Left lung (tissue), 10 donors: ENCODE data around the gene CRYGN. TPM values are rescaled to one million over a fixed set of nuclear protein-coding genes. Genes with fewer than 3 reads are reported as not detected.

ENCODE experiments used
- ATAC-seq: fragments of 200-7000 bp; cut with Tn5 transposase; one replicate; pipeline ENCODE4 v1.9.1; 2020; ENCODE audit warnings: moderate library complexity
- DNase-seq, 4 donors: peaks; one replicate each; pipeline ENCODE4 v3.0.0-alpha.2; 2013 to 2020
- H3K27ac ChIP-seq, 2 donors: fragments of 200-600 bp; sonication (generic) in 1 of 2; one replicate each; pipeline versions ENCODE4 v1.5.0 to v1.8.0; 2020 to 2021
- H3K27me3 ChIP-seq, 2 donors: fragments of 200-600 bp; sonication (generic) in 1 of 2; one replicate each; pipeline versions ENCODE4 v1.5.0 to v1.8.0; 2020 to 2021
- H3K36me3 ChIP-seq, 2 donors: fragments of 200-600 bp; sonication (generic) in 1 of 2; one replicate each; pipeline versions ENCODE4 v1.5.0 to v1.8.0; 2020 to 2021
- H3K4me1 ChIP-seq, 2 donors: fragments of 200-600 bp; one replicate each; pipeline ENCODE4 v1.8.0; 2021
- H3K4me3 ChIP-seq, 2 donors: fragments of 200-600 bp; sonication (generic) in 1 of 2; one replicate each; pipeline versions ENCODE4 v1.5.0 to v1.8.0; 2020 to 2021; ENCODE audit warnings: mild to moderate bottlenecking in 1 of 2
- H3K9me3 ChIP-seq, 2 donors: fragments of 200-600 bp; sonication (generic) in 1 of 2; one replicate each; pipeline versions ENCODE4 v1.5.0 to v1.8.0; 2020 to 2021
- intact Hi-C, 2 donors: fragments of 100-400 bp; cut with DNase I; formaldehyde crosslinking; loops; one replicate each; pipeline versions ENCODE4 v1.11.2 to v1.14.2; 2022
- microRNA-seq, 2 donors: library from miRNA; unstranded; fragments of <30 nt; microRNA quantifications; one replicate each; pipeline ENCODE4, GENCODE V29; 2019
- polyA plus RNA-seq, 6 donors: library from polyadenylated mRNA; unstranded; fragments of 120-200 nt; gene quantifications; one replicate each; pipeline ENCODE4 v1.2.1, GENCODE V29; 2013; ENCODE audit not compliant: insufficient read length in 6 of 6
- total RNA-seq, 2 donors: library from RNA; stranded (reverse); fragmentation: NEBNext Ultra II Directional; extraction: Animal tissue kit (Norgen Biotek cat#: 25700); gene quantifications; one replicate each; pipeline ENCODE4 v1.2.1, GENCODE V29; 2021
- TF ChIP-seq, protein P1 (sequence below), 2 donors: fragments of 200-600 bp; sonication (generic) in 1 of 2; IDR thresholded peaks; one replicate each; pipeline versions ENCODE4 v1.5.0 to v1.8.0; 2021; ENCODE audit warnings: antibody characterized with exemption in 2 of 2
- donor health status: DM: no; HTN: yes; CAD: no.
- donor health status: DM: no; HTN: no; CAD: no.

CRYGN gene
- total and polyA plus RNA-seq, 8 donors: 0.34 to 0.75 (median 0.56) TPM; not detected in 2

DNA sequence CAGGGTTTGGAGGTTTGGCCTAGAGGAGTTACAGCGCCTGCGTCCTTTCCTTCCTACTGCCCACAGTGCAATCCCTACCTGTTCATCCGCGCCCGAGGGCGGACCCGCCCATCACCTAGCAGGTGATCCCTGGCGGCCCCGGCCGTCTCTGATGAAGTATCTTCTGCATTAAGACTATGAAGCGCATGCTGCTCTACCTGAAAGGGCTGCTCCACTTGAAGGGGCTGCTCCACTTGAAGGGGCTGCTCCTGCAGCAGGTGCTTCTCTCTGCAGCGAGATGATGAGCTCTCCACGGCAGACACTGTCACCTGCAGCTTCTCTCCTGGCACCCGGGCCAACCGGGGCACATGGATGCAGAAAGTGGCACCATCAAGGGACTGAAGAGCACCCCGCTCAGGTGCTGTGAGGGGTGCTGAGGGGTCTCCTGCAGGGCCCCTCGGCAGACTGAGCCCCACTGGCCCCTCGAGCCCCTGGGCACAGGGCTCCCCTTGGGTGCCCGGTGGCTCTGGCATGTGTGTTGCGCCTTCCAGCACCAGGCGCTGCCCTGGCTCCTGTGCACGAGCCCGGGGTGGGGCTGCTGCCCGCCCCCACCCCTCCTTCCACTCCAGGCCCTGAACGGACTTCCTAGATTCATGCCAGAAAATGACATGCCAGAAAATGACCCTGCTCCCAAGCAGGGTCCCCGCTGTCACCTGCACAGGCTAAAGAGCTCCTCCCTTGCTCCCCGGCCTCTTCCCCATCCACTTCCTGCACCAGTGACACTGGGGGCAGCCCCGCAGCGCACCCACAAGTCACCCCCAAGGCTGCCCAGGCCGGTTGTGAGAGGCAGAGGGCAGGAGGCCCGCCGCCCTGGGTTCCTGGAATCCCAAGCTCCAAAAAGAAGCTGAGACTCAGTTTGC is 59.5 kb downstream of the CRYGN start:
- peaks cover 0 to 47% of the 10 kb centered on the region in 2 donors for H3K36me3 ChIP-seq
- no peaks in the 10 kb centered on the region for H3K9me3 ChIP-seq
- intact Hi-C loops: no loop called here
- TF ChIP-seq, protein P1, sequence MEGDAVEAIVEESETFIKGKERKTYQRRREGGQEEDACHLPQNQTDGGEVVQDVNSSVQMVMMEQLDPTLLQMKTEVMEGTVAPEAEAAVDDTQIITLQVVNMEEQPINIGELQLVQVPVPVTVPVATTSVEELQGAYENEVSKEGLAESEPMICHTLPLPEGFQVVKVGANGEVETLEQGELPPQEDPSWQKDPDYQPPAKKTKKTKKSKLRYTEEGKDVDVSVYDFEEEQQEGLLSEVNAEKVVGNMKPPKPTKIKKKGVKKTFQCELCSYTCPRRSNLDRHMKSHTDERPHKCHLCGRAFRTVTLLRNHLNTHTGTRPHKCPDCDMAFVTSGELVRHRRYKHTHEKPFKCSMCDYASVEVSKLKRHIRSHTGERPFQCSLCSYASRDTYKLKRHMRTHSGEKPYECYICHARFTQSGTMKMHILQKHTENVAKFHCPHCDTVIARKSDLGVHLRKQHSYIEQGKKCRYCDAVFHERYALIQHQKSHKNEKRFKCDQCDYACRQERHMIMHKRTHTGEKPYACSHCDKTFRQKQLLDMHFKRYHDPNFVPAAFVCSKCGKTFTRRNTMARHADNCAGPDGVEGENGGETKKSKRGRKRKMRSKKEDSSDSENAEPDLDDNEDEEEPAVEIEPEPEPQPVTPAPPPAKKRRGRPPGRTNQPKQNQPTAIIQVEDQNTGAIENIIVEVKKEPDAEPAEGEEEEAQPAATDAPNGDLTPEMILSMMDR (IDR thresholded peaks at IDR 0.05): no peak
- no peak overlapping the region for H3K4me3 ChIP-seq
- no peak overlapping the region for H3K27ac ChIP-seq
- H3K4me1 ChIP-seq: peaks cover 0 to 15% of the 10 kb centered on the region in 2 donors
- ATAC-seq (no peak), DNase-seq (peak in 1 of 4 donors; percentile 76)
- peaks cover 19 to 50% of the 10 kb centered on the region in 2 donors for H3K27me3 ChIP-seq

DNA sequence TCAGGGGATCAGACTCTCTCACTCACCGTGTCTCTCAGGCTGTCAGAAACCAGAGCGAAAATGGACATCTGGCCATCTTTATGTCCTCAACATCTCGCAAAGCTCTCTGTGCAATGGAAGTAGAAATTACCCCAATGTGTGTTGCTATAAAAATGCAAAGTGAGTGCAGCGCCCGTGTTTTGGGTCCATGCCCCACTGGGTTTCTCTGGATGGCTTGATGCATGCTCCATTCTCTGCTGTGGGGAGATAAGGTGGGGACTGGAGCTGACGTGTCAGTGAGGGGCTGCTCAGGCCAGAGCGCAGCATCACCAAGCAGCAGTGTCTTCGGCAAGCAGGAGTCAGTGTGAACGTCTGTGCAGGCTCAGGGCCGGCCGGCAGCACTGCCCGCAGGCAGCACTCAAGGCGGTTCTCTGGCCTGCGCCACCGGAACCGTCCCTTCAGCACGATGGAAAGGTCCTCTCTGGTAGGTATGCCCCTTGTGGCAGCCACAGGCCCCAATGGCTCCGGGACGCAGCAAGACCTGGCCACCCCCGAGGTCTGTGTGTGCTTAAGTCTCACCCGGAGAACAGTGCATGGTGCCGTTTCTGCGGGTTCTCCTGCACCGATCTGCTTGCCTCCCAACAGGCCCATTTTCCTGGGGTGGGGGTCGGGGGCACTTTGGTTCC is 60.3 kb downstream of the CRYGN start:
- DNase-seq (peak in 1 of 4 donors; percentile 72), ATAC-seq (no peak)
- intact Hi-C loops: loop anchor here in 1 of 2 donors (10.0 kb wide), 1 partner anchor 385 kb away; no protein-coding TSS in a partner anchor

DNA sequence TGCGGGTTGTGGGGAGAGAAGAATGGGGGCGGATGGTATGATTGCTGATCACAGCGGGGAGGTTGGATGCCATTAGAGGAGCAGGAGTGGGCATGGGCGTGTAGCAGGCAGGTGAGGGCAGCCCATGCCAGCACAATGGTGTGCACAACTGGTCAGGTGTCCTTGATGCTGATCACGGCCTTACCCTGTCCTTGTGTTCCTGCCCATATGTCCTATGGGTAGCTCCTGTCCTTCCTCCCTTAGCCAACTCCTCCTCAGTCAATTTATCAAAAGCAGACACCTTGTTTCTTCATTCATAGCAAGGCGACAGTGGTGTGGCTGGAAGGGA is 60.8 kb downstream of the CRYGN start:
- Histone ChIP-seq H3K27me3 (peaks cover 19 to 37% of the 10 kb centered on the region in 2 donors), H3K36me3 (peaks cover 0 to 60% of the 10 kb centered on the region in 2 donors), H3K9me3 (no peaks in the 10 kb centered on the region), H3K4me1 (peaks cover 0 to 15% of the 10 kb centered on the region in 2 donors), H3K4me3 (no peak overlapping the region), H3K27ac (no peak overlapping the region)
- DNase-seq: peak in 1 of 4 donors; percentile 31
- intact Hi-C loops: loop anchor here in 1 of 2 donors (10.0 kb wide), 1 partner anchor 386 kb away; no protein-coding TSS in a partner anchor
- TF ChIP-seq, protein P1 (IDR thresholded peaks at IDR 0.05): no peak
- ATAC-seq: no peak

More for the DNA sequence above, 60.3 kb downstream of the CRYGN start:
- peaks cover 0 to 55% of the 10 kb centered on the region in 2 donors for H3K36me3 ChIP-seq
- no peak overlapping the region for H3K4me3 ChIP-seq
- no peak overlapping the region for H3K27ac ChIP-seq
- peaks cover 0 to 15% of the 10 kb centered on the region in 2 donors for H3K4me1 ChIP-seq
- TF ChIP-seq, protein P1 (IDR thresholded peaks at IDR 0.05): no peak
- H3K9me3 ChIP-seq: no peaks in the 10 kb centered on the region
- peaks cover 19 to 42% of the 10 kb centered on the region in 2 donors for H3K27me3 ChIP-seq

Small RNAs within 50 kb of the gene (microRNA-seq; reads per million reads assigned to microRNA genes)
- 0 to 0.17 reads per million in 2 donors for gene MIR3907

Other genes starting within 250 kb of the CRYGN start
- not detected for gene H2BK1, start 229.7 kb downstream of the CRYGN start, total RNA-seq
- gene H2BK1, start 229.7 kb downstream of the CRYGN start, polyA plus RNA-seq: not detected
- 10 to 100 TPM; 27.1 to 40.6 TPM for gene ABCF2, start 212.9 kb downstream of the CRYGN start, total RNA-seq
- 10 to 100 TPM; 20.3 to 31.6 (median 24.1) TPM for gene ABCF2, start 212.9 kb downstream of the CRYGN start, polyA plus RNA-seq
- 10 to 100 TPM; 44.0 to 53.8 TPM for gene CHPF2, start 207.7 kb downstream of the CRYGN start, total RNA-seq
- gene CHPF2, start 207.7 kb downstream of the CRYGN start, polyA plus RNA-seq: 10 to 100 TPM; 18.1 to 30.9 (median 21.5) TPM
- gene SMARCD3, start 191.4 kb downstream of the CRYGN start, total RNA-seq: 10 to 100 TPM; 45.5 to 49.4 TPM
- gene SMARCD3, start 191.4 kb downstream of the CRYGN start, polyA plus RNA-seq: 100 to 1,000 TPM in 4 of 6 donors, 10 to 100 TPM in 2; 86.2 to 130 (median 107) TPM
- 10 to 100 TPM; 40.9 to 42.4 TPM for gene NUB1, start 98.3 kb downstream of the CRYGN start, total RNA-seq
- 10 to 100 TPM; 68.3 to 81.8 (median 73.8) TPM for gene NUB1, start 98.3 kb downstream of the CRYGN start, polyA plus RNA-seq
- 1 to 10 TPM in 1 of 2 donors, under 1 TPM in 1; 0.85 to 1.1 TPM for gene WDR86, start 30.1 kb downstream of the CRYGN start, total RNA-seq
- 10 to 100 TPM; 16.5 to 24.1 (median 21.8) TPM for gene WDR86, start 30.1 kb downstream of the CRYGN start, polyA plus RNA-seq
- gene RHEB, start 79.8 kb upstream of the CRYGN start, total RNA-seq: 100 to 1,000 TPM; 103 to 109 TPM
- 100 to 1,000 TPM in 4 of 6 donors, 10 to 100 TPM in 2; 85.3 to 110 (median 104) TPM for gene RHEB, start 79.8 kb upstream of the CRYGN start, polyA plus RNA-seq